GM12865 (cell line): ENCODE measurements around the gene LAD1.

Experiments used
- DNase-seq: peaks from one replicate; pipeline ENCODE4 v3.0.0; 2010; ENCODE audit warnings: low read depth
- H3K4me3 ChIP-seq: 2 replicates; pipeline ENCODE4 v1.5.1; 2011; ENCODE audit warnings: mild to moderate bottlenecking, low read depth, low read length, control low read depth
- TF ChIP-seq, protein P1 (sequence below): IDR thresholded peaks from 2 replicates; pipeline ENCODE4 v1.5.1; 2011; ENCODE audit warnings: low read length, control low read depth, low read depth, inconsistent platforms; ENCODE audit not compliant: insufficient read depth; ENCODE audit errors: missing control alignments

The LAD1 gene

GRCh38 chr1:201385299-201385891 lies 13.7 kb downstream of the LAD1 start:
- H3K4me3 ChIP-seq = no peak overlapping the region
- TF ChIP-seq, protein P1, sequence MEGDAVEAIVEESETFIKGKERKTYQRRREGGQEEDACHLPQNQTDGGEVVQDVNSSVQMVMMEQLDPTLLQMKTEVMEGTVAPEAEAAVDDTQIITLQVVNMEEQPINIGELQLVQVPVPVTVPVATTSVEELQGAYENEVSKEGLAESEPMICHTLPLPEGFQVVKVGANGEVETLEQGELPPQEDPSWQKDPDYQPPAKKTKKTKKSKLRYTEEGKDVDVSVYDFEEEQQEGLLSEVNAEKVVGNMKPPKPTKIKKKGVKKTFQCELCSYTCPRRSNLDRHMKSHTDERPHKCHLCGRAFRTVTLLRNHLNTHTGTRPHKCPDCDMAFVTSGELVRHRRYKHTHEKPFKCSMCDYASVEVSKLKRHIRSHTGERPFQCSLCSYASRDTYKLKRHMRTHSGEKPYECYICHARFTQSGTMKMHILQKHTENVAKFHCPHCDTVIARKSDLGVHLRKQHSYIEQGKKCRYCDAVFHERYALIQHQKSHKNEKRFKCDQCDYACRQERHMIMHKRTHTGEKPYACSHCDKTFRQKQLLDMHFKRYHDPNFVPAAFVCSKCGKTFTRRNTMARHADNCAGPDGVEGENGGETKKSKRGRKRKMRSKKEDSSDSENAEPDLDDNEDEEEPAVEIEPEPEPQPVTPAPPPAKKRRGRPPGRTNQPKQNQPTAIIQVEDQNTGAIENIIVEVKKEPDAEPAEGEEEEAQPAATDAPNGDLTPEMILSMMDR = peak; percentile 93
- DNase-seq = peak; percentile 69

- TF ChIP-seq, protein P1 = no peak
- no peak for DNase-seq
- no peak overlapping the region for H3K4me3 ChIP-seq
Observed at GRCh38 chr1:201384406-201384782, 14.7 kb downstream of the LAD1 start.

GRCh38 chr1:201383647-201384405 lies 15.3 kb downstream of the LAD1 start:
- DNase-seq = no peak
- H3K4me3 ChIP-seq = no peak overlapping the region

GRCh38 chr1:201381130-201381529 lies 18.0 kb downstream of the LAD1 start:
- no peak overlapping the region for H3K4me3 ChIP-seq
- DNase-seq = no peak
- TF ChIP-seq, protein P1 = no peak

More at GRCh38 chr1:201383647-201384405, 15.3 kb downstream of the LAD1 start:
- TF ChIP-seq, protein P1 = no peak

- no peak for DNase-seq
- TF ChIP-seq, protein P1 = no peak
- H3K4me3 ChIP-seq = no peak overlapping the region
Observed at GRCh38 chr1:201379733-201380242, 19.3 kb downstream of the LAD1 start.

DNA sequence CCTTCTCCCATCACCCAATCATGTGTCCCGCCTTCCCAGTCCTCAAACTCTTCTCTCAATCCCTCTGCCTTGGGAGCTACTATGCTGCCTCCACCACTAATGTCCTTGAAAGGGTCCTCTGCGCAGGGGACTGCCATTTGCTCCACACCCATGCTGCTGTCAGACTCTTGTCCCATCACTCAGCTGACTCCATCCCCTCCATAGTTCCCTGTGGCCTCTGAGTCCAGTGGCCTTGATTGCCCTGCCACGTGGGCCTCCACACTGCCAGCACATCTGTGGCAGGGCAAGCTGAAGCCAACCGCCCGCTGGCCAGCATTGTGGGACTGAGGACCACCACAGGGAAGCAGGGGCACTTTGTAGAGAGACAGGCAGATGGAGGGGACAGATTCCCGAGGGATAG lies 20.3 kb downstream of the LAD1 start:
- TF ChIP-seq, protein P1 = no peak
- no peak for DNase-seq
- no peak overlapping the region for H3K4me3 ChIP-seq
